Activated CD4-positive, alpha-beta T cell treated with anti-CD3 and anti-CD28 coated beads, Interleukin-2, amount 10 ng/mL, durations not matched to agents 7 days and 5 days (primary cell): Measurements from ENCODE around the gene CYP1A2. TPM values are rescaled to one million over a fixed set of nuclear protein-coding genes. Genes with fewer than 3 reads are reported as not detected.

Experiments used
- CTCF ChIA-PET: fragments of 350-600 bp; sonication (Branson Sonifier 250); formaldehyde crosslinking; loops from one replicate; lab custom pipeline; 2021; ENCODE audit warnings: antibody characterized with exemption; lab: Charles Lee
- POLR2A ChIA-PET: fragments of 350-600 bp; sonication (Branson Sonifier 250); formaldehyde crosslinking; loops from one replicate; lab custom pipeline; 2021; ENCODE audit warnings: antibody characterized with exemption; lab: Charles Lee
- DNase-seq: peaks from one replicate; pipeline ENCODE4 v3.0.0-alpha.2; 2020
- H3K27ac Mint-ChIP-seq: one replicate; pipeline ENCODE4 v1.8.0; 2021; ENCODE audit warnings: mild to moderate bottlenecking, moderate library complexity, mixed read lengths
- H3K27me3 Mint-ChIP-seq: one replicate; pipeline ENCODE4 v1.8.0; 2021; ENCODE audit warnings: mixed read lengths
- H3K36me3 Mint-ChIP-seq: one replicate; pipeline ENCODE4 v1.8.0; 2021; ENCODE audit warnings: low read depth, mixed read lengths
- H3K4me1 Mint-ChIP-seq: one replicate; pipeline ENCODE4 v1.8.0; 2021; ENCODE audit warnings: mixed read lengths
- H3K4me3 Mint-ChIP-seq: one replicate; pipeline ENCODE4 v1.8.0; 2021; ENCODE audit warnings: mild to moderate bottlenecking, moderate library complexity, mixed read lengths
- H3K9me3 Mint-ChIP-seq: one replicate; pipeline ENCODE4 v1.8.0; 2021; ENCODE audit warnings: mixed read lengths
- total RNA-seq, 2 experiments: library from RNA; stranded (reverse); gene quantifications; one replicate each; pipeline ENCODE4 v1.2.3, GENCODE V29; 2021

Gene CYP1A2
- total RNA-seq, 2 experiments from 2014 or later: not detected

- POLR2A ChIA-PET: interaction anchor here (1.4 to 2.0 kb wide), 2 partner anchors 11 to 173 kb away, joined by 3 to 14 read pairs; partner anchors contain the start of gene CLK3
- peaks cover 73% of the 10 kb centered on the region for H3K4me1 Mint-ChIP-seq
- peaks cover 78% of the 10 kb centered on the region for H3K36me3 Mint-ChIP-seq
Measured at GRCh38 chr15:74788042-74788682, 39.5 kb downstream of the CYP1A2 start.

GRCh38 chr15:74788683-74789151 lies 40.1 kb downstream of the CYP1A2 start:
- peaks cover 78% of the 10 kb centered on the region for H3K4me1 Mint-ChIP-seq
- peak; percentile 82 for DNase-seq
- no peaks in the 10 kb centered on the region for H3K9me3 Mint-ChIP-seq
- POLR2A ChIA-PET: interaction anchor here (1.4 to 2.0 kb wide), 2 partner anchors 11 to 173 kb away, joined by 3 to 14 read pairs; partner anchors contain the start of gene CLK3
- peak overlapping the region; percentile 88 for H3K4me3 Mint-ChIP-seq
- H3K27me3 Mint-ChIP-seq: no peaks in the 10 kb centered on the region
- H3K36me3 Mint-ChIP-seq: peaks cover 76% of the 10 kb centered on the region
- CTCF ChIA-PET: interaction anchor here (1.0 to 27.9 kb wide), 16 partner anchors 8 to 200 kb away, joined by 3 to 930 read pairs (median 8); partner anchors contain the start of genes CLK3, CSK, FAM219B and LMAN1L
- H3K27ac Mint-ChIP-seq: peak overlapping the region; percentile 98

More at GRCh38 chr15:74788042-74788682, 39.5 kb downstream of the CYP1A2 start:
- Mint-ChIP-seq H3K27me3 (no peaks in the 10 kb centered on the region), H3K9me3 (no peaks in the 10 kb centered on the region), H3K4me3 (peak overlapping the region; percentile 88), H3K27ac (peak overlapping the region; percentile 98)
- CTCF ChIA-PET: interaction anchor here (0.6 to 27.9 kb wide), 38 partner anchors 7 to 664 kb away, joined by 3 to 930 read pairs (median 4); partner anchors contain the start of genes CLK3, CSK, FAM219B and LMAN1L
- DNase-seq: no peak

DNA sequence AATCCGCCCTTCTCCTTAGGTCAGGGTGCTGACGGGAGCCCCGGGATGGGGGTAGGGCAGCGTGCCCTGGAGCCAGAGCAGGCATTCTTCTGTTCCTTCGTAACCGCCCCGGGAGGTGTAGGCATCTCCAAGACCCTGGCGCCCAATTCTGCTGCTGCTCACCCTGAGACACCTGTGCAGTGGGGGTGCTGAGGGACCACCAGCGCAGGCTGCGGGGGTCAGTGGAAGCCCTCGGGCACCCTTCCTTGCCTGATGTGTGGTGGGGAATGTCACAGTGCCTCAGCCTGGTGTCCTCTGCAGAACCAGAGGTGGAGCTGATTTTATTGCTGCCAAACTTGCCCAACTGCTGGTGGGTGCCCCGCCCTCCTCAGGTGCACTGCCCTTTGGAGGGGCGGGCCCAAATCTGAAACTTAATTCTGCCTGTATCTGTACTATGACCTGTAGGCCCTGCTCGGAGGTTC lies 40.6 kb downstream of the CYP1A2 start:
- ChIA-PET POLR2A (interaction anchor here (1.3 kb wide), 1 partner anchor 9 kb away, joined by 3 read pairs; no protein-coding TSS in a partner anchor), CTCF (interaction anchor here (2.5 to 27.9 kb wide), 3 partner anchors 8 to 81 kb away, joined by 11 to 930 read pairs (median 930); partner anchors contain the start of genes CSK and LMAN1L)
- Mint-ChIP-seq H3K36me3 (peaks cover 72% of the 10 kb centered on the region), H3K4me3 (peak overlapping the region; percentile 88), H3K4me1 (peaks cover 80% of the 10 kb centered on the region), H3K27me3 (no peaks in the 10 kb centered on the region), H3K9me3 (no peaks in the 10 kb centered on the region), H3K27ac (peak overlapping the region; percentile 98)
- DNase-seq: peak; percentile 66

- no peaks in the 10 kb centered on the region for H3K9me3 Mint-ChIP-seq
- H3K4me1 Mint-ChIP-seq: peaks cover 85% of the 10 kb centered on the region
- H3K4me3 Mint-ChIP-seq: peak overlapping the region; percentile 88
Measured at GRCh38 chr15:74789741-74790079, 41.1 kb downstream of the CYP1A2 start.

GRCh38 chr15:74790080-74790916 lies 41.7 kb downstream of the CYP1A2 start:
- Mint-ChIP-seq H3K27me3 (no peaks in the 10 kb centered on the region), H3K9me3 (no peaks in the 10 kb centered on the region), H3K27ac (peak overlapping the region; percentile 98), H3K36me3 (peaks cover 66% of the 10 kb centered on the region), H3K4me1 (peaks cover 87% of the 10 kb centered on the region), H3K4me3 (peak overlapping the region; percentile 88)
- POLR2A ChIA-PET: interaction anchor here (1.3 kb wide), 1 partner anchor 10 kb away, joined by 3 read pairs; no protein-coding TSS in a partner anchor
- no peak for DNase-seq
- CTCF ChIA-PET: interaction anchor here (0.6 to 27.9 kb wide), 4 partner anchors 9 to 164 kb away, joined by 3 to 930 read pairs (median 466); partner anchors contain the start of genes CSK and LMAN1L

More at GRCh38 chr15:74789741-74790079, 41.1 kb downstream of the CYP1A2 start:
- no peaks in the 10 kb centered on the region for H3K27me3 Mint-ChIP-seq
- no peak for DNase-seq
- peak overlapping the region; percentile 98 for H3K27ac Mint-ChIP-seq
- CTCF ChIA-PET: interaction anchor here (0.6 to 27.9 kb wide), 3 partner anchors 9 to 65 kb away, joined by 3 to 930 read pairs (median 930); partner anchors contain the start of genes CSK and LMAN1L
- POLR2A ChIA-PET: interaction anchor here (1.3 kb wide), 1 partner anchor 9 kb away, joined by 3 read pairs; no protein-coding TSS in a partner anchor
- H3K36me3 Mint-ChIP-seq: peaks cover 68% of the 10 kb centered on the region

DNA sequence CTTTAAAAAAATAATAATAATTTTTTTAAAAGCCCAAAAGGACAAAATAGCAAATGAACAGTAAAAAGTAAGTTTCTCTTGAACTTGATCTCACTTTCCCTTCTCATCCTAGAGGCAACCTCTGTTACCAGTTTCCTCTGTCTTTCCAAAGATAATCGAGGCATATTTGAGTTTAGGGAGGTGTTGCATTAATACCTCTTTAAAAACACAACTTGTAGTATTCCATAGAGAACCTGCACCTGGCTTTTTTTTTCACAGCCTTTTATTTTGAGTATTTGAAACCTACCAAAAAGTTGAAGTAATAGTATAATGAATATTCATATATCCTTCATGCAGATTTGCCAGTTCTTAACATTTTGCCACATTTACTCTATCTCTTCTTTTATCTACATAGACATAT lies 42.4 kb downstream of the CYP1A2 start:
- Mint-ChIP-seq H3K36me3 (peaks cover 64% of the 10 kb centered on the region), H3K9me3 (no peaks in the 10 kb centered on the region)

DNA sequence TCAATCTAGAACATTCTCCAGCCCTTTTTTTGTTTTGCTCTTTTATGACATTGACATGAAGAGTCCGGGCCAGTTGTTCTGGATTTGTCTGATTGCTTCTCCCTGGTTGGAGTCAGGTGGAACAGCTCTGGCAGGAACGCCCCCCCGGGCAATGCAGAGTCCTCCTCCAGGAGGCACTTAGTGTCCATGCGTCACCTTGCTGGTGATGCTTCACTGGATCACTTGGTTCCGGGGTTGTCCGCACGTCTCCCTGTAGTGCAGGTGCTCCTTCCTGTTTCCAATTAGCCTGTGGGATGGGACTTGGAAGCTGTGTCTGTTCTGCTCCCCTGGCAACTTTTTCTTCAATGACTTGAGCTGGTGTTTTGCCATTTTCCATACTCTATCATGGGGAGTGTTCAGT lies 43.0 kb downstream of the CYP1A2 start:
- CTCF ChIA-PET: interaction anchor here (1.1 to 27.9 kb wide), 4 partner anchors 8 to 160 kb away, joined by 3 to 930 read pairs (median 468); partner anchors contain the start of genes CSK and LMAN1L
- DNase-seq: no peak
- Mint-ChIP-seq H3K4me3 (peak overlapping the region; percentile 88), H3K4me1 (peaks cover 89% of the 10 kb centered on the region), H3K27me3 (no peaks in the 10 kb centered on the region), H3K9me3 (no peaks in the 10 kb centered on the region), H3K36me3 (peaks cover 65% of the 10 kb centered on the region), H3K27ac (peak overlapping the region; percentile 68)
- POLR2A ChIA-PET: no interaction called here

More for the DNA sequence above, 42.4 kb downstream of the CYP1A2 start:
- no peak for DNase-seq
- Mint-ChIP-seq H3K27ac (peak overlapping the region; percentile 68), H3K4me1 (peaks cover 87% of the 10 kb centered on the region), H3K4me3 (peak overlapping the region; percentile 88), H3K27me3 (no peaks in the 10 kb centered on the region)
- POLR2A ChIA-PET: no interaction called here
- CTCF ChIA-PET: interaction anchor here (0.8 to 27.9 kb wide), 3 partner anchors 8 to 163 kb away, joined by 3 to 930 read pairs (median 930); partner anchors contain the start of genes CSK and LMAN1L

DNA sequence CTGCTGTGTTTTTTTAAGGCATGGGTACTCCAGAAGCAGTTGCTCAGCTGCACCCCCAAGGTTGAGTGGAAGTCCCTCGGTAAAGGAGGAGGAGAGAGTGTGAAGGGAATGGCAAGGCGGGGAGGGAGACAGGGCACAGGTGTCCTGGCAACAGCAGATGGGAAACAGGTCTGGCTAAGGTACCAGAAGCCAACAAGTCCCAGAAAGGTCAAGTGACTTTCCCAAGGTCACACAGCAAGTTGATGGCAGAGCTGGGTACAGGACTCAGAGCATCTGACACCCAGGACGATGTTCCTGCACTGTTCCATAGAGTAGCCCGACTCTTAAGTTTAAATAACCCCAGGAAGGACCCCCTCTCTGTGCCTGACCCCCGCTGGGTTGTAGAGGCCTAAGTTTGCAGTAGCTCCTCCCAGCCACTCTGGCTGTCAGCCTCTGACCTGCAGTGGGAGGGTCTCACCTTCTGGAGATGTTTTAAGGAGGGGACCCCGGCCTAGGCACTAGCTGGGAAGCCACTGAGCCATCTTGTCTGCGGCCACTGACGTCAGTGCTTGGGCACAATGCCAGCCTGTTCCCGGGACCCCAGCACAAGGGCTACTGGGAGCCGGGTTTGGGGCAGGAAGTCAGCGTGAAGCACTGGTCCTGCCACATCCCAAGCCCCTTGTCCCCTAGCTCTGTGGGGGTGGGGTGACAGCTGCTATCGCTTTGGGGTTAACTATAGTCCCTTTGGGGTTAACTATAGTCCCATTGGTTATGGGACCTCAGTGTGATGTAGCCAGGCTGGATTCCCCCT lies 43.8 kb downstream of the CYP1A2 start:
- Mint-ChIP-seq H3K4me3 (peak overlapping the region; percentile 88), H3K4me1 (peaks cover 85% of the 10 kb centered on the region), H3K27me3 (no peaks in the 10 kb centered on the region), H3K36me3 (peaks cover 60% of the 10 kb centered on the region), H3K27ac (peak overlapping the region; percentile 71), H3K9me3 (no peaks in the 10 kb centered on the region)
- DNase-seq: no peak
- ChIA-PET CTCF (interaction anchor here (0.9 to 27.9 kb wide), 11 partner anchors 7 to 161 kb away, joined by 3 to 930 read pairs (median 6); partner anchors contain the start of genes CSK and LMAN1L), POLR2A (interaction anchor here (1.2 to 1.9 kb wide), 2 partner anchors 8 to 11 kb away, joined by 5 to 7 read pairs; partner anchors contain the start of gene CSK)

GRCh38 chr15:74793135-74794028 lies 44.7 kb downstream of the CYP1A2 start:
- Mint-ChIP-seq H3K27me3 (no peaks in the 10 kb centered on the region), H3K9me3 (no peaks in the 10 kb centered on the region), H3K4me3 (peak overlapping the region; percentile 38), H3K36me3 (peaks cover 54% of the 10 kb centered on the region), H3K4me1 (peaks cover 87% of the 10 kb centered on the region), H3K27ac (peak overlapping the region; percentile 71)
- DNase-seq: peak; percentile 72
- ChIA-PET POLR2A (interaction anchor here (1.2 to 1.9 kb wide), 3 partner anchors 9 to 12 kb away, joined by 3 to 7 read pairs (median 5); partner anchors contain the start of gene CSK), CTCF (interaction anchor here (0.6 to 27.9 kb wide), 17 partner anchors 6 to 162 kb away, joined by 3 to 930 read pairs (median 4); partner anchors contain the start of genes CPLX3, CSK and LMAN1L)

DNA sequence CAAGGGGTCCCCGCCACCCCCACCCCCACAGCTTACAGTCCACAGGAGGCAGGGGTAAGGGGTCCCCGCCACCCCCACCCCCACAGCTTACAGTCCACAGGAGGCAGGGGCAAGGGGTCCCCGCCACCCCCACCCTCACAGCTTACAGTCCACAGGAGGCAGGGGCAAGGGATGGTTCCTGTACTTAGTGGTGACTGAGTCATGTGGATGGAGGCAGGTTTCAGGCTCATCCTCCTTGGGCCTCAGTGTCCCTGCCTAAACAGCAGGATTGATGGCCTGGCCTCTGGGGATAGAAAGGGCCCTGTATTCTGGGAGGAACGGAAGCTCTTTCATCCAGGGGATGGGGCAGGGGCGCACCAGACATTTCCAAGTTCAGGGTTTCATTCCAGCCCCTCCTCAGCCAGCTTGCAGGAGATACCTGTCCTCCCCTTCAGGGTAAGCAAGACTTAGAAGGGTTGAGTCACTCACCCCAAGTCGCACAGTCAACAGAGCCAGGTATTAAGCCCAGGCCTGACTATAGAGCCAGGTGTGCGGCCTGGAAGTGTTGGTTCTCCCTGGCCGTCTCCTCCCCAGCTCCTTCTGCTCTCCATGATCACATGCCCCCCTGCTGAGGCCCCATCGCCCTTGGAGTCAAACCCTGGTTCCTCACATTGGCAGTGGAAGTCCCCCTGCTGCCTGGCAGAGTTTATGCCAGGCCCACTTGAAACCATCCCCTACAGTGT lies 45.8 kb downstream of the CYP1A2 start:
- Mint-ChIP-seq H3K27ac (peak overlapping the region; percentile 82), H3K4me3 (no peak overlapping the region), H3K27me3 (no peaks in the 10 kb centered on the region), H3K9me3 (no peaks in the 10 kb centered on the region), H3K36me3 (peaks cover 51% of the 10 kb centered on the region), H3K4me1 (peaks cover 89% of the 10 kb centered on the region)
- no peak for DNase-seq
- CTCF ChIA-PET: interaction anchor here (1.0 to 27.9 kb wide), 9 partner anchors 5 to 156 kb away, joined by 3 to 930 read pairs (median 5); partner anchors contain the start of genes CPLX3, CSK and LMAN1L
- POLR2A ChIA-PET: interaction anchor here (1.2 to 1.9 kb wide), 2 partner anchors 11 to 13 kb away, joined by 3 to 5 read pairs; partner anchors contain the start of gene CSK
